Stimulated activated naive CD8-positive, alpha-beta T cell treated with anti-CD3 and anti-CD28 coated beads, Interleukin-15, amount 100 ng/mL, for 72 hours (primary cell): ENCODE measurements around the gene SLITRK5.

Source experiments
- ATAC-seq: fragments of 150-1000 bp; cut with Tn5 transposase; 2 replicates; pipeline ENCODE4 v1.10.0; 2021; ENCODE audit warnings: mild to moderate bottlenecking, moderate library complexity
- DNase-seq, 2 donors: peaks; one replicate each; pipeline ENCODE4 v3.0.0; 2021 to 2022
- H3K27ac Mint-ChIP-seq, 2 donors: one replicate each; pipeline ENCODE4 v1.8.0; 2022; ENCODE audit warnings: mild to moderate bottlenecking in 2 of 2, mixed read lengths in 2 of 2, moderate library complexity in 2 of 2
- H3K27me3 Mint-ChIP-seq: one replicate; pipeline ENCODE4 v1.8.0; 2022; ENCODE audit warnings: mixed read lengths
- H3K4me1 Mint-ChIP-seq: one replicate; pipeline ENCODE4 v1.8.0; 2022; ENCODE audit warnings: mild to moderate bottlenecking, mixed read lengths
- H3K4me3 Mint-ChIP-seq, 2 donors: one replicate each; pipeline ENCODE4 v1.8.0; 2022; ENCODE audit warnings: mild to moderate bottlenecking in 2 of 2, mixed read lengths in 2 of 2, moderate library complexity in 1 of 2
- H3K9me3 Mint-ChIP-seq, 2 donors: one replicate each; pipeline ENCODE4 v1.8.0; 2022; ENCODE audit warnings: mixed read lengths in 2 of 2

The SLITRK5 gene

GRCh38 chr13:87677496-87678371 lies 6.6 kb downstream of the SLITRK5 start:
- Mint-ChIP-seq H3K4me1 (peaks cover 27% of the 10 kb centered on the region), H3K27me3 (peaks cover 59% of the 10 kb centered on the region), H3K4me3 (peak overlapping the region; percentile 62 to 78), H3K9me3 (peaks cover 0 to 14% of the 10 kb centered on the region in 2 donors), H3K27ac (no peak overlapping the region)
- peak; percentile 60 for ATAC-seq
- DNase-seq, result peak in 1 of 2 donors; percentile 9

- peak; percentile 40 for ATAC-seq
- DNase-seq, result no peak
- Mint-ChIP-seq H3K27ac (no peak overlapping the region), H3K9me3 (peaks cover 0 to 14% of the 10 kb centered on the region in 2 donors), H3K4me3 (peak overlapping the region; percentile 62 to 78), H3K27me3 (peaks cover 53% of the 10 kb centered on the region), H3K4me1 (peaks cover 22% of the 10 kb centered on the region)
These were observed 7.2 kb downstream of the SLITRK5 start for GRCh38 chr13:87678372-87678752.

GRCh38 chr13:87680298-87680697 lies 9.1 kb downstream of the SLITRK5 start:
- peaks cover 34% of the 10 kb centered on the region for H3K27me3 Mint-ChIP-seq
- no peak for DNase-seq
- peaks cover 14% of the 10 kb centered on the region for H3K4me1 Mint-ChIP-seq
- no peak overlapping the region for H3K27ac Mint-ChIP-seq
- peaks cover 0 to 14% of the 10 kb centered on the region in 2 donors for H3K9me3 Mint-ChIP-seq
- ATAC-seq, result no peak
- H3K4me3 Mint-ChIP-seq, result no peak overlapping the region

GRCh38 chr13:87684850-87685742 lies 13.9 kb downstream of the SLITRK5 start:
- H3K27me3 Mint-ChIP-seq, result no peaks in the 10 kb centered on the region
- H3K4me1 Mint-ChIP-seq, result no peaks in the 10 kb centered on the region
- DNase-seq (no peak), ATAC-seq (no peak)
- no peaks in the 10 kb centered on the region for H3K9me3 Mint-ChIP-seq
- no peak overlapping the region for H3K27ac Mint-ChIP-seq
- H3K4me3 Mint-ChIP-seq, result no peak overlapping the region

GRCh38 chr13:87696458-87696857 lies 25.3 kb downstream of the SLITRK5 start:
- no peaks in the 10 kb centered on the region for H3K27me3 Mint-ChIP-seq
- H3K4me1 Mint-ChIP-seq, result no peaks in the 10 kb centered on the region
- H3K4me3 Mint-ChIP-seq, result no peak overlapping the region
- no peak for ATAC-seq
- H3K9me3 Mint-ChIP-seq, result no peaks in the 10 kb centered on the region
- DNase-seq, result no peak
- H3K27ac Mint-ChIP-seq, result no peak overlapping the region

GRCh38 chr13:87698268-87698667 lies 27.1 kb downstream of the SLITRK5 start:
- no peaks in the 10 kb centered on the region for H3K4me1 Mint-ChIP-seq
- H3K27ac Mint-ChIP-seq, result no peak overlapping the region
- H3K9me3 Mint-ChIP-seq, result no peaks in the 10 kb centered on the region
- H3K4me3 Mint-ChIP-seq, result no peak overlapping the region
- ATAC-seq (no peak), DNase-seq (no peak)
- no peaks in the 10 kb centered on the region for H3K27me3 Mint-ChIP-seq

- DNase-seq, result no peak
- no peak for ATAC-seq
- peaks cover 0 to 5% of the 10 kb centered on the region in 2 donors for H3K9me3 Mint-ChIP-seq
- H3K4me3 Mint-ChIP-seq, result no peak overlapping the region
- H3K27ac Mint-ChIP-seq, result no peak overlapping the region
- no peaks in the 10 kb centered on the region for H3K4me1 Mint-ChIP-seq
- no peaks in the 10 kb centered on the region for H3K27me3 Mint-ChIP-seq
These were observed 38.8 kb downstream of the SLITRK5 start for GRCh38 chr13:87709947-87710346.

- ATAC-seq (no peak), DNase-seq (no peak)
- Mint-ChIP-seq H3K4me3 (no peak overlapping the region), H3K27ac (no peak overlapping the region), H3K4me1 (no peaks in the 10 kb centered on the region), H3K27me3 (no peaks in the 10 kb centered on the region), H3K9me3 (no peaks in the 10 kb centered on the region)
These were observed 40.8 kb downstream of the SLITRK5 start for GRCh38 chr13:87712012-87712411.
